ENCODE measurements around the gene XCL1. TPM values are rescaled to one million over a fixed set of nuclear protein-coding genes. Genes with fewer than 3 reads are reported as not detected.
"Not testable (repeated sequence)": the region's sequence is repeated elsewhere in the genome, so short reads cannot be mapped to it uniquely, and the experiment has no call there.

The XCL1 gene
- total RNA-seq, 2 donors from 2014 or later = 0.75 to 1.4 TPM

DNA sequence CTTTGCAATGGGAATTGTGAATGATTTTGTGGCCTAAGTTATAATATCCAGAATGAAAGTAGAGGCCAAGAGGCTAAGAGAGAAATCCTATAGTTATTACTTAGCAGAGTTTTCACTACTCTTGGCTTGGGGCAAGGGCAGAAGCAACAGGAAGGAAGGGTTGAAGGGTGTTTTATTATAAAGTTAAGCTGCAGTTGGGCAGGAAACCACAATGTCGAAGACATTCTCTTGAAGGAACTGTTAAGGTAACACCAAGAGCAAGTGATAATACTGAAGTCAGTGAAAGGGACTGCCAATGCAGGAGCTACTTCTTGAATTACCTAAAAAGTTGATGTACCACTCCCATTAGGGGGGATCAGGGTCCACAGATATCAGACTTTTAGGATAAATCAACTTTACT is 40.9 kb upstream of the XCL1 start:
- Histone ChIP-seq H3K4me3 (ENCODE audit: low read length) (no peak overlapping the region), H3K27me3 (ENCODE audit: control insufficient read depth, insufficient read depth, low read length, poor library complexity, severe bottlenecking) (no peaks in the 10 kb centered on the region), H3K4me1 (ENCODE audit: control insufficient read depth, insufficient read depth, low read length) (no peaks in the 10 kb centered on the region), H3K9me3 (ENCODE audit: control insufficient read depth, low read length) (no peaks in the 10 kb centered on the region), H3K27ac (ENCODE audit: low read depth, low read length) (no peak overlapping the region), H3K36me3 (ENCODE audit: control insufficient read depth, insufficient read depth, low read length) (no peaks in the 10 kb centered on the region), H3K9ac (ENCODE audit: extremely low read depth, low read length, poor library complexity, severe bottlenecking) (no peak overlapping the region)
- TF ChIP-seq, protein P1, sequence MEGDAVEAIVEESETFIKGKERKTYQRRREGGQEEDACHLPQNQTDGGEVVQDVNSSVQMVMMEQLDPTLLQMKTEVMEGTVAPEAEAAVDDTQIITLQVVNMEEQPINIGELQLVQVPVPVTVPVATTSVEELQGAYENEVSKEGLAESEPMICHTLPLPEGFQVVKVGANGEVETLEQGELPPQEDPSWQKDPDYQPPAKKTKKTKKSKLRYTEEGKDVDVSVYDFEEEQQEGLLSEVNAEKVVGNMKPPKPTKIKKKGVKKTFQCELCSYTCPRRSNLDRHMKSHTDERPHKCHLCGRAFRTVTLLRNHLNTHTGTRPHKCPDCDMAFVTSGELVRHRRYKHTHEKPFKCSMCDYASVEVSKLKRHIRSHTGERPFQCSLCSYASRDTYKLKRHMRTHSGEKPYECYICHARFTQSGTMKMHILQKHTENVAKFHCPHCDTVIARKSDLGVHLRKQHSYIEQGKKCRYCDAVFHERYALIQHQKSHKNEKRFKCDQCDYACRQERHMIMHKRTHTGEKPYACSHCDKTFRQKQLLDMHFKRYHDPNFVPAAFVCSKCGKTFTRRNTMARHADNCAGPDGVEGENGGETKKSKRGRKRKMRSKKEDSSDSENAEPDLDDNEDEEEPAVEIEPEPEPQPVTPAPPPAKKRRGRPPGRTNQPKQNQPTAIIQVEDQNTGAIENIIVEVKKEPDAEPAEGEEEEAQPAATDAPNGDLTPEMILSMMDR (conservative IDR thresholded peaks at IDR 0.05) = no peak
- no peak for DNase-seq
- Mint-ChIP-seq H3K9me3 (peaks cover 2% of the 10 kb centered on the region), H3K27me3 (ENCODE audit: insufficient read depth) (no peaks in the 10 kb centered on the region), H3K27ac (no peak overlapping the region), H3K4me1 (peaks cover 18% of the 10 kb centered on the region), H3K36me3 (ENCODE audit: low read depth) (no peaks in the 10 kb centered on the region), H3K4me3 (no peak overlapping the region)
- WGBS, 2 experiments (ENCODE audit: insufficient coverage in 1 of 2, insufficient read length in 1 of 2) = 86 to 92% methylated on average over 1 of the region's 1 CpG

DNA sequence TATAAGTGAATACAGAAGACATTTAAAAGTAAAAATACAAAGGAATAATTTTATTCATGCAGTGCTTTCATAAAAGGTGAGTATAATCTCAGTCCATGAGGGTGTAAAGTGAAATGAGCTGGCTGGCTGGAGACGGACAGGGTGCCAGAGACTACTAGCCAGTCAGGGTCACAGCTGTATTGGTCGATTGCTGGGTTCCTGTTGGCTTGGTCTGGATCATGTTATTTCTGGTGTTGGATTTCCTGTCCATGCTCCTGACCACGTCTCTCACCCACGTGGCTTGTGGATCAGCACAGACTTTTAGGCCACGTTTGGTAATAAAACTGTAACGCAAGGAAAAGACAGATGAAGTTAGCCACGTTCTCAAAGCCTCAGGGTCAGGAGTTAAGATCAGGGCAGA is 35.6 kb upstream of the XCL1 start:
- DNase-seq; H3K4me3 ChIP-seq (ENCODE audit: low read length); H3K27me3 Mint-ChIP-seq (ENCODE audit: insufficient read depth); H3K9me3 ChIP-seq (ENCODE audit: control insufficient read depth, low read length); H3K36me3 ChIP-seq (ENCODE audit: control insufficient read depth, insufficient read depth, low read length); H3K4me3 Mint-ChIP-seq; H3K27ac ChIP-seq (ENCODE audit: low read depth, low read length); H3K9ac ChIP-seq (ENCODE audit: extremely low read depth, low read length, poor library complexity, severe bottlenecking); H3K27me3 ChIP-seq (ENCODE audit: control insufficient read depth, insufficient read depth, low read length, poor library complexity, severe bottlenecking); H3K36me3 Mint-ChIP-seq (ENCODE audit: low read depth); H3K27ac Mint-ChIP-seq; H3K4me1 ChIP-seq (ENCODE audit: control insufficient read depth, insufficient read depth, low read length); H3K9me3 Mint-ChIP-seq: not testable (repeated sequence)
- 82 to 100% methylated on average over 2 to 7 of the region's 7 CpGs for WGBS, 2 experiments (ENCODE audit: insufficient coverage in 1 of 2, insufficient read length in 1 of 2)
- peaks cover 13% of the 10 kb centered on the region for H3K4me1 Mint-ChIP-seq

DNA sequence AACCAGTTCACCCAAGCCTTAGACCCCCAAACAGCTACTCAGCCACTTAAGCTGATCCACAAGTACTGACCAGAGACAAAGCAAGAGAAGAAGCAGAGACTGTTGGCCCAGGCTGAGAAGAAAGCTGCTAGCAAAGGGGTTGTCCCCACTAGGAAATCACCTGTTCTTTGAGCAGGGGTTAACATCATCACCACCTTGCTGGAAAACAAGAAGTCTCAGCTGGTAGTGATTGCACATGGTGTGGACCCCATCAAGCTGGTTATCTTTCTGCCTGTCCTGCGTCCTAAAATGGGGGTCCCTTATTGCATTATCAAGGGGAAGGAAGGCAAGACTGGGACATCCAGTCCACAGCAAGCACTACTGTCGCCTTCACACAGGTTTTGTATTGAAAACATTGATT is 33.4 kb upstream of the XCL1 start:
- H3K27ac ChIP-seq (ENCODE audit: low read depth, low read length); H3K27ac Mint-ChIP-seq; H3K9me3 Mint-ChIP-seq; H3K9ac ChIP-seq (ENCODE audit: extremely low read depth, low read length, poor library complexity, severe bottlenecking); H3K4me3 Mint-ChIP-seq; H3K36me3 ChIP-seq (ENCODE audit: control insufficient read depth, insufficient read depth, low read length); H3K4me1 ChIP-seq (ENCODE audit: control insufficient read depth, insufficient read depth, low read length); H3K4me3 ChIP-seq (ENCODE audit: low read length); DNase-seq; H3K27me3 ChIP-seq (ENCODE audit: control insufficient read depth, insufficient read depth, low read length, poor library complexity, severe bottlenecking); H3K9me3 ChIP-seq (ENCODE audit: control insufficient read depth, low read length); H3K36me3 Mint-ChIP-seq (ENCODE audit: low read depth); H3K27me3 Mint-ChIP-seq (ENCODE audit: insufficient read depth): not testable (repeated sequence)
- H3K4me1 Mint-ChIP-seq = peaks cover 11% of the 10 kb centered on the region
- WGBS, 2 experiments (ENCODE audit: insufficient coverage in 1 of 2, insufficient read length in 1 of 2) = 82 to 93% methylated on average over 1 to 2 of the region's 2 CpGs

DNA sequence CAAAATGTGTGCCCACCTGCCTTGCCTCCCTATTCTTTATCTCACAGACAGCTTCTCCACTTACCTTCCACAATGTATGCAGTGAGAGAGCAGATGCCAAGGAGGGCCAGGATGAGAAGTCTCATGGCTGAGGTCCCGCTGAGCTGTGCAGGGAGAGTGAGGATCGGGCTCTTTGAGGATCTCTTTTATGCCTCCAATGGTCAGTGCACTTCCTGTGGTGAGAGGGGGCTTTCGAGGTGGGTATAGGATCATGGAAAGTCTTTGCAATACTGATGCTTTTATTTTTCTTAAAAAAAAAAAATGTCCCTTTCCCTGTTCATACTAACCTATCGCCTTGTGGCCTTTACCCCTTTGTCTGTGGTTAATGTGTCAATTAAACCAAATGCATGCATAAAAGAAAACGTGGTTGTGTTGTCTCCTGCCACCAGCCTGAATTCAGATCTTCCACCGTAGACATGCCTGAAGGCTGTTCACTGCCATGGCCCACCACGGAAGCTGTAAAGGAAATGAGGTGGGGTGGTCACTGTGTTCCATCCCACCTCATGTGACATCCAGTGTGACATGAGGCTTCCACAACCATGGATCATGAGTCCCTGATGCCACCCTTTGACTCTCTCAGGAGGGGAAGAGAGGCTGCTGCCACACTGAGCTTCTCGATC is 32.4 kb upstream of the XCL1 start, which contains the start of gene XCL2:
Gene XCL2 (minus strand): TSS at position 158 of the 659 bp plus-strand sequence. CDS start 33 bp downstream, at position 125.
- H3K9me3 Mint-ChIP-seq = peaks cover 15% of the 10 kb centered on the region
- H3K27me3 ChIP-seq (ENCODE audit: control insufficient read depth, insufficient read depth, low read length, poor library complexity, severe bottlenecking); H3K4me3 ChIP-seq (ENCODE audit: low read length); H3K4me3 Mint-ChIP-seq; H3K27ac Mint-ChIP-seq; H3K4me1 ChIP-seq (ENCODE audit: control insufficient read depth, insufficient read depth, low read length); H3K4me1 Mint-ChIP-seq; H3K27me3 Mint-ChIP-seq (ENCODE audit: insufficient read depth); H3K9ac ChIP-seq (ENCODE audit: extremely low read depth, low read length, poor library complexity, severe bottlenecking); H3K36me3 Mint-ChIP-seq (ENCODE audit: low read depth); H3K36me3 ChIP-seq (ENCODE audit: control insufficient read depth, insufficient read depth, low read length); H3K27ac ChIP-seq (ENCODE audit: low read depth, low read length); H3K9me3 ChIP-seq (ENCODE audit: control insufficient read depth, low read length); DNase-seq: not testable (repeated sequence)
- 77 to 83% methylated on average over 1 to 3 of the region's 8 CpGs for WGBS, 2 experiments (ENCODE audit: insufficient coverage in 1 of 2, insufficient read length in 1 of 2)

Measured in endodermal cell (in vitro differentiated cells).